Measurements from ENCODE around the gene BCL7A. TPM values are rescaled to one million over a fixed set of nuclear protein-coding genes. Genes with fewer than 3 reads are reported as not detected.

The BCL7A gene
- total RNA-seq, 1 experiment from 2014 or later: 67.2 TPM

DNA sequence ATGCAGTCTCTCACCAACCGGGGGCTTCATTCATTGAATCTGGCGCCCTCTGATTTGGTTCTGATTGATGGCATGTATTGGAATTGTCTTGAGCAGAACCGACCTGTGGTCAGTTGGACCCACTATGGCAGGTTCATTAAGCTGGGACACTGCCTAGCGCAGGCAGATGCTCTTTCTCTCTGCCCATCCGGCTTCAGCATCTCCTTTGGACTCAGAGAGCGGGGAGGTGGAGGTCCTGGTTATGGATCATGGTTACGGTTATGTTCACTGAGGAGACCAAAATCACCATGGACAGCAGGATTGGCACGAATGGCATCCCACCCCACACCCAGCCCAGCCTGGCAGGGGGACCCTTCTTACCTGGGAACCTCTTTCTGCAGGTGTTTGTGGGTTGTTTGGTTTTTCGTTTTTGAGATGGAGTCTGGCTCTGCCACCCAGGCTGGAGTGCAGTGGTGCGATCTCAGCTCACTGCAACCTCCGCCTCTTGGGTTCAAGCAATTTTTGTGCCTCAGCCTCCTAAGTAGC, 16.4 kb upstream of the BCL7A start:
- Histone ChIP-seq H3K4me2 (ENCODE audit: low read depth, low read length, poor library complexity, severe bottlenecking) (peak overlapping the region; percentile 84), H3K4me1 (ENCODE audit: low read length) (peaks cover 79% of the 10 kb centered on the region), H3K4me3 (ENCODE audit: low read length) (peak overlapping the region; percentile 66), H3K9me3 (ENCODE audit: low read length) (no peaks in the 10 kb centered on the region), H4K20me1 (ENCODE audit: insufficient read depth, low read depth, low read length) (no peaks in the 10 kb centered on the region), H3K9me2 (replicated peaks; ENCODE audit: insufficient read depth, low read length) (no peaks in the 10 kb centered on the region), H3K36me3 (ENCODE audit: insufficient read depth, low read length) (peaks cover 7% of the 10 kb centered on the region; the same call in 1 of the 2 replicates), H3K9ac (ENCODE audit: low read length) (peak overlapping the region; percentile 83), H2AFZ (ENCODE audit: low read length) (no peak overlapping the region), H3K79me2 (ENCODE audit: low read length) (peaks cover 9% of the 10 kb centered on the region), H3K27ac (ENCODE audit: low read length) (peak overlapping the region; percentile 99), H3K27me3 (ENCODE audit: low read length) (no peaks in the 10 kb centered on the region)
- DNase-seq: peak; percentile 74

DNA sequence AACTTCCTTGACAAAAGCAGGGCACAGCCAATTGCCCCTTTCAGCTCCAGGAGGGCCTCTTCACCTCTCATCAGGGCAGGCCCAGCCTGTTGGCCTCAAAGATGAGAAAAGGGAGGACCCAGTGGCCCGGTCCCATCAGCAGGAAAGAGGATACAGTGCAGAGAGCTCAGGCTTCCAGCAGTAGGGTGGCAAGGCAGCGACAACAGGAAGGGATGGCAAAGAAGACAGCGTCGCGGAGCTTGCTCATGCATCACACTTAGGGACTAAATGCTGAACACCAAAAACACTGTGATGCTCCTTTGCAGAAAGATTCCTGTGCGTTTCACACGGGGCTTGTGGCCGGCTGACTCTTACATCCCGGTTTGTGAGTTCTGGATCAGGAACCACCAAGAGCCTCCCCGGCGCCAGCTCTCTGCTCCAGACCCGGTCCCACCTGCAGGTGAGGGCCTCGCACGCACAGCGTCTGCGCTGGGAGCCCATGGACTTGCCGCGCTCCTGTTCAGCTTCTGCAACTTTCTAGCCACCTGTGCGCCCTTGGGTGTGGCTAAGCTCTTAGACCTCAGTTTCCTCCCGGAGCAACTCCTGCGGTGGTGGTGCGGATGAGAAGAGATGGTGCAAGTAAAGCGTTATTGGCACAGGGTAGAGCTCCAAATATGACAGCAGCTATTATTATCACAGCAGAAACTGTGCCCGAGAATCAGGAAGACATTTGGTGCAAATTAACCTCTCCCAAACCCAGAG, 15.3 kb upstream of the BCL7A start:
- Histone ChIP-seq H3K9me3 (ENCODE audit: low read length) (no peaks in the 10 kb centered on the region), H3K4me2 (ENCODE audit: low read depth, low read length, poor library complexity, severe bottlenecking) (peak overlapping the region; percentile 84), H3K27ac (ENCODE audit: low read length) (peak overlapping the region; percentile 99), H3K36me3 (ENCODE audit: insufficient read depth, low read length) (peaks cover 5% of the 10 kb centered on the region; the same call in 1 of the 2 replicates), H3K9ac (ENCODE audit: low read length) (peak overlapping the region; percentile 83), H3K4me3 (ENCODE audit: low read length) (peak overlapping the region; percentile 23; the same call in 1 of the 2 replicates), H3K79me2 (ENCODE audit: low read length) (peaks cover 9% of the 10 kb centered on the region), H3K27me3 (ENCODE audit: low read length) (no peaks in the 10 kb centered on the region), H2AFZ (ENCODE audit: low read length) (no peak overlapping the region), H3K4me1 (ENCODE audit: low read length) (peaks cover 89% of the 10 kb centered on the region), H4K20me1 (ENCODE audit: insufficient read depth, low read depth, low read length) (no peaks in the 10 kb centered on the region), H3K9me2 (replicated peaks; ENCODE audit: insufficient read depth, low read length) (no peaks in the 10 kb centered on the region)
- peak; percentile 86 for DNase-seq

DNA sequence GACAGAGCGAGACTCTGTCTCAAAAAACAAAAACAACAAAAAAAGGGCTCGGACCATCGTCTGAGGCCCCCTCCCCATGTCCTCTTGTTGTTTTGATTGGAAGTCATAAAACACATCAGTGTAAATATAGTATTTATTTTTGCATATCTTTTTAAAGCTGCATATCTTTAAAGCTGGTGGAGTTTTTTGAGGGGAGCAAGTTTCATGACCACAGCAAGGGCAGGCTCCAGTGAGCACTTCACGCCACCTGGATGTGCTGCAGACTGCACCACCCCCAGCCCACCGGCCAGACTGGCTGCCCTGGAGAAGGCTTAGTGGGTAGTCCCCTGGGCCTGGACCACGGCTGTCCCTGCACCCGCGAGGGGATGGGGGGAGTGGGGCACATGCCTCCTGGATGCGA, 11.9 kb upstream of the BCL7A start:
- H3K27me3 ChIP-seq (ENCODE audit: low read length): no peaks in the 10 kb centered on the region
- peak overlapping the region; percentile 99 for H3K27ac ChIP-seq (ENCODE audit: low read length)
- no peaks in the 10 kb centered on the region for H4K20me1 ChIP-seq (ENCODE audit: insufficient read depth, low read depth, low read length)
- H3K36me3 ChIP-seq (ENCODE audit: insufficient read depth, low read length): no peaks in the 10 kb centered on the region
- no peak overlapping the region for H3K4me3 ChIP-seq (ENCODE audit: low read length)
- no peak overlapping the region for H2AFZ ChIP-seq (ENCODE audit: low read length)
- peak overlapping the region; percentile 87 for H3K9ac ChIP-seq (ENCODE audit: low read length)
- DNase-seq: peak; percentile 69
- no peaks in the 10 kb centered on the region for H3K9me3 ChIP-seq (ENCODE audit: low read length)
- peaks cover 82% of the 10 kb centered on the region for H3K4me1 ChIP-seq (ENCODE audit: low read length)
- H3K9me2 ChIP-seq (replicated peaks; ENCODE audit: insufficient read depth, low read length): no peaks in the 10 kb centered on the region
- H3K79me2 ChIP-seq (ENCODE audit: low read length): peaks cover 6% of the 10 kb centered on the region; the same call in 1 of the 2 replicates
- H3K4me2 ChIP-seq (ENCODE audit: low read depth, low read length, poor library complexity, severe bottlenecking): peak overlapping the region; percentile 77

DNA sequence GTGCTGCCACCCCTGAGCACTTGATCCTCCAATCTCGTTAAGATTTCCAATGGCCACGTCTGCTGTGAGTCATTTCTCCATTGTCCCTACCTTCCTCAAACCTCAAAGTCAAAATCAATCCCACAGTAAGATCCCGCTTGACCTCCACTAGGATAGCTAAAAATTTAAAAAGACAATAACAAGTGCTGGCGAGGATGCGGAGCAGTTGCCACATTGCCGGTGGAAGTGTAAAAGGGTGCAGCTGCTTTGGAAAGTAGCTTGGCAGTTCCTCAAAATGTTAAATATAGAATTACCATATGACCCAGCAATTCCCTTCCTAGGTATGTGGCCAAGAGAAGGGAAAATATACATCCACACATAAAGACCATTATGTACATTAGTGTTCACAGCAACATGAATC, 9.5 kb upstream of the BCL7A start:
- no peaks in the 10 kb centered on the region for H3K36me3 ChIP-seq (ENCODE audit: insufficient read depth, low read length)
- H2AFZ ChIP-seq (ENCODE audit: low read length): no peak overlapping the region
- no peak overlapping the region for H3K9ac ChIP-seq (ENCODE audit: low read length)
- no peaks in the 10 kb centered on the region for H3K9me2 ChIP-seq (replicated peaks; ENCODE audit: insufficient read depth, low read length)
- peak overlapping the region; percentile 99; the same call in 1 of the 2 replicates for H3K27ac ChIP-seq (ENCODE audit: low read length)
- H3K4me3 ChIP-seq (ENCODE audit: low read length): no peak overlapping the region
- H3K4me1 ChIP-seq (ENCODE audit: low read length): peaks cover 63% of the 10 kb centered on the region
- no peak overlapping the region for H3K4me2 ChIP-seq (ENCODE audit: low read depth, low read length, poor library complexity, severe bottlenecking)
- H4K20me1 ChIP-seq (ENCODE audit: insufficient read depth, low read depth, low read length): no peaks in the 10 kb centered on the region
- H3K9me3 ChIP-seq (ENCODE audit: low read length): no peaks in the 10 kb centered on the region
- no peak for DNase-seq
- peaks cover 6% of the 10 kb centered on the region; the same call in 1 of the 2 replicates for H3K79me2 ChIP-seq (ENCODE audit: low read length)
- no peaks in the 10 kb centered on the region for H3K27me3 ChIP-seq (ENCODE audit: low read length)

DNA sequence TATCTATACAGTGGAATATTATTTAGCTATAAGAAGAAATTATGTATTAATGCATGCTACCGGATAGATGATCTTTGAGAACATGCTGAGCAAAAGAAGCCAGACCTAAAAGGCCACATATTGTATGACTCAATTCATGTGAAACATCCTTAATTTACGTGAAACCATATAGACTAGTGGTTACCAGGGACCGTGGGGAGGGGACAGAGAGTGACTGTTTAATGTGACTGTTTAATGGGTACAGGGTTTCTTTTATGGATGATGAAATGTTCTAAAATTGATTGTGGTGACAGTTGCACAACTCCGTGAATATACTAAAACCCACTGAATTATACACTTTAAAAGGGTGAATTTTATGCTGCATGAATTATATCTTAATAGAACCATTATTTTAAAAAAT, 8.5 kb upstream of the BCL7A start:
- peaks cover 53% of the 10 kb centered on the region for H3K4me1 ChIP-seq (ENCODE audit: low read length)
- H3K4me3 ChIP-seq (ENCODE audit: low read length): peak overlapping the region; percentile 28; the same call in 1 of the 2 replicates
- no peaks in the 10 kb centered on the region for H3K27me3 ChIP-seq (ENCODE audit: low read length)
- H3K36me3 ChIP-seq (ENCODE audit: insufficient read depth, low read length): no peaks in the 10 kb centered on the region
- peak overlapping the region; percentile 66 for H3K9ac ChIP-seq (ENCODE audit: low read length)
- H3K9me2 ChIP-seq (replicated peaks; ENCODE audit: insufficient read depth, low read length): no peaks in the 10 kb centered on the region
- 0 out of 2 replicates have a peak overlapping the region, but pooled peaks have one; percentile 30 for H2AFZ ChIP-seq (ENCODE audit: low read length)
- no peaks in the 10 kb centered on the region for H4K20me1 ChIP-seq (ENCODE audit: insufficient read depth, low read depth, low read length)
- H3K9me3 ChIP-seq (ENCODE audit: low read length): no peaks in the 10 kb centered on the region
- peak overlapping the region; percentile 53 for H3K4me2 ChIP-seq (ENCODE audit: low read depth, low read length, poor library complexity, severe bottlenecking)
- H3K27ac ChIP-seq (ENCODE audit: low read length): peak overlapping the region; percentile 99
- DNase-seq: peak; percentile 49
- peaks cover 6% of the 10 kb centered on the region; the same call in 1 of the 2 replicates for H3K79me2 ChIP-seq (ENCODE audit: low read length)

DNA sequence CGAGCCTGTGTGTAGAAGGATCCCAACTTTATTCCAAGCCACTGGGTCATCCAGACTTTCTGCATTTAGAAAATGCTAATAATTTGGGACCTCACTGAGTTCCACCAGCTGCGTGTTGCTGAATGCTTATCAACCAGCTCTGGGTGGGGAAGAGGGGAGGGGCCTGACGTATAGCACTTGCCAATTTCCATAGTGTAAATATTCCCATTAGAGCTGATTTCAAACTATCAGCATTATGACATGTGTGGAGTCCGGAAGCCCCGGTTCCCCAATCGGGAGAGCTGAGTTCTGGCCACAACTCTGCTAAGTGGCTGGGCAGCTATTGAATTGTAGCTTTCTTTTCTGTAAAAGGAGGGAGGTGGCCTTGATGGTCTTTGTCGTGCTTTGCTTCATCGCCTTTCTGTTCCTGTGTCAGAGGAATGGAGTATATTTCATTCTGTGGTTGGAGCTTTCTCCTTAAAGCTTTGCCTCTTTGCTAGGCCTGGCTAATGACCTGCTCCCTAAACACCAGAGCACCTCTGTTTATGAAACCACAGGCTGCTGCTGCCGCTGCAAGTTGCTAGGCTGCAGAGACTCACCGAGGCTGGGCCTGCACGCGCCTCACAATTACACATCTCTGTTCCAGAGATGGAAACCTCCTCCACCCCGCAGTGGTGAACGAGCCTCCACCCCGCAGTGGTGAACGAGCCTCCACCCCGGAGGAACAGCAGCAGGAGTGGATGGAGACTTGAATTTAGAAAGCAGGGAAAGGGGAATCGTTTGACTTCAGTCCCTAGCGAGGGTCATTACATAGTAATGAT, 7.7 kb upstream of the BCL7A start:
- DNase-seq: peak; percentile 78
- Histone ChIP-seq H3K27me3 (ENCODE audit: low read length) (no peaks in the 10 kb centered on the region), H3K4me2 (ENCODE audit: low read depth, low read length, poor library complexity, severe bottlenecking) (peak overlapping the region; percentile 53), H3K4me3 (ENCODE audit: low read length) (peak overlapping the region; percentile 28; the same call in 1 of the 2 replicates), H3K9me2 (replicated peaks; ENCODE audit: insufficient read depth, low read length) (no peaks in the 10 kb centered on the region), H3K4me1 (ENCODE audit: low read length) (peaks cover 53% of the 10 kb centered on the region), H2AFZ (ENCODE audit: low read length) (peak overlapping the region; percentile 30), H3K27ac (ENCODE audit: low read length) (peak overlapping the region; percentile 99), H3K9ac (ENCODE audit: low read length) (peak overlapping the region; percentile 66), H3K9me3 (ENCODE audit: low read length) (no peaks in the 10 kb centered on the region), H3K79me2 (ENCODE audit: low read length) (peaks cover 8% of the 10 kb centered on the region; the same call in 1 of the 2 replicates), H3K36me3 (ENCODE audit: insufficient read depth, low read length) (no peaks in the 10 kb centered on the region), H4K20me1 (ENCODE audit: insufficient read depth, low read depth, low read length) (no peaks in the 10 kb centered on the region)

DNA sequence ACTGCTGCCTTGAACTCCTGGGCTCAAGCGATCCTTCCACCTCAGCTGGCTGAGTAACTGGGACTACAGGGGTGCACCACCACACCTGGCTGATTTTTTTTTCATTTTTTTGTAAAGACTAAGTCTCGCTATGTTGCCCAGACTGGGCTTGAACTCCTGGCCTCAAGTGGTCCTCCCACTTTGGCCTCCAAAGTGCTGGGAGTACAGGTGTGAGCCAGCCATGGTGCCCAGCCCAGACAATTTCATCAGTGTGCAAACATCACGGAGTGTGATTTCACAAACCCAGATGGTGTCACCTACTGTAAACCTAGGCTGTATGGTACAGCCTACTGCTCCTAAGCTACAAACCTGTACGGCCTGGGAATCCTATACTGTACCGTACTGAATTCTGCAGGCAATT, 6.9 kb upstream of the BCL7A start:
- H2AFZ ChIP-seq (ENCODE audit: low read length): no peak overlapping the region
- peak overlapping the region; percentile 99 for H3K27ac ChIP-seq (ENCODE audit: low read length)
- H3K36me3 ChIP-seq (ENCODE audit: insufficient read depth, low read length): 0 out of 2 replicates have a peak, but pooled peaks cover 3% of the 10 kb centered on the region
- H3K4me1 ChIP-seq (ENCODE audit: low read length): peaks cover 53% of the 10 kb centered on the region
- H3K9ac ChIP-seq (ENCODE audit: low read length): peak overlapping the region; percentile 66
- no peaks in the 10 kb centered on the region for H4K20me1 ChIP-seq (ENCODE audit: insufficient read depth, low read depth, low read length)
- peak overlapping the region; percentile 28; the same call in 1 of the 2 replicates for H3K4me3 ChIP-seq (ENCODE audit: low read length)
- H3K79me2 ChIP-seq (ENCODE audit: low read length): peaks cover 14% of the 10 kb centered on the region
- peak overlapping the region; percentile 53 for H3K4me2 ChIP-seq (ENCODE audit: low read depth, low read length, poor library complexity, severe bottlenecking)
- H3K9me2 ChIP-seq (replicated peaks; ENCODE audit: insufficient read depth, low read length): no peaks in the 10 kb centered on the region
- no peak for DNase-seq
- H3K27me3 ChIP-seq (ENCODE audit: low read length): no peaks in the 10 kb centered on the region
- H3K9me3 ChIP-seq (ENCODE audit: low read length): 0 out of 2 replicates have a peak, but pooled peaks cover 3% of the 10 kb centered on the region

Measured in Karpas-422 (cell line).